SK-N-SH (cell line): Measurements from ENCODE around the gene COX7A1.

Source experiments
- POLR2AphosphoS5 ChIP-seq: IDR thresholded peaks from 2 replicates; pipeline ENCODE4 v1.6.1; 2012; ENCODE audit warnings: low read depth, low read length
- RAD21 ChIP-seq: IDR thresholded peaks from 2 replicates; pipeline ENCODE4 v1.6.1; 2012; ENCODE audit warnings: mild to moderate bottlenecking, low read length
- TF ChIP-seq, protein P1 (sequence below): fragments of 200-600 bp; sonication (generic); IDR thresholded peaks from 2 replicates; pipeline ENCODE4 v1.6.1; 2017; ENCODE audit warnings: antibody characterized with exemption, mild to moderate bottlenecking, moderate library complexity

DNA sequence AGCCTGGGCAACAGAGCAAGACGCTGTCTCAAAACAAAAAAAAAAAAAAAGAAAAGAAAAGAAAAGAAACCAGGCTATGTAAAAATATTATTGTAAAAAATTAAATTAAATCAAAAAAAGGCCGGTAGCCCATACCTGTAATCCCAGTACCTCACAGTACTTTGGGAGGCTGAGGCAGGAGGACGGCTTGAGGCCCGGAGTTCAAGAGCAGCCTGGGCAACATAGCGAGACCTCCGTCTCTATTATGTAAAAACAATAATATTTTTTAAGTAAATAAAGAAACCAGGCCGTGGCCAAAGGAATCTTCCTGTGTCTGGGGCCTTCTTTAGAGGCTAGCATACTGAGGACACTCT is 13.2 kb downstream of the COX7A1 start:
- TF ChIP-seq, protein P1, sequence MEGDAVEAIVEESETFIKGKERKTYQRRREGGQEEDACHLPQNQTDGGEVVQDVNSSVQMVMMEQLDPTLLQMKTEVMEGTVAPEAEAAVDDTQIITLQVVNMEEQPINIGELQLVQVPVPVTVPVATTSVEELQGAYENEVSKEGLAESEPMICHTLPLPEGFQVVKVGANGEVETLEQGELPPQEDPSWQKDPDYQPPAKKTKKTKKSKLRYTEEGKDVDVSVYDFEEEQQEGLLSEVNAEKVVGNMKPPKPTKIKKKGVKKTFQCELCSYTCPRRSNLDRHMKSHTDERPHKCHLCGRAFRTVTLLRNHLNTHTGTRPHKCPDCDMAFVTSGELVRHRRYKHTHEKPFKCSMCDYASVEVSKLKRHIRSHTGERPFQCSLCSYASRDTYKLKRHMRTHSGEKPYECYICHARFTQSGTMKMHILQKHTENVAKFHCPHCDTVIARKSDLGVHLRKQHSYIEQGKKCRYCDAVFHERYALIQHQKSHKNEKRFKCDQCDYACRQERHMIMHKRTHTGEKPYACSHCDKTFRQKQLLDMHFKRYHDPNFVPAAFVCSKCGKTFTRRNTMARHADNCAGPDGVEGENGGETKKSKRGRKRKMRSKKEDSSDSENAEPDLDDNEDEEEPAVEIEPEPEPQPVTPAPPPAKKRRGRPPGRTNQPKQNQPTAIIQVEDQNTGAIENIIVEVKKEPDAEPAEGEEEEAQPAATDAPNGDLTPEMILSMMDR: no peak
- TF ChIP-seq POLR2AphosphoS5 (no peak), RAD21 (no peak)
